OCI-LY7 (cell line): Measurements from ENCODE around the gene AMOTL1. TPM values are rescaled to one million over a fixed set of nuclear protein-coding genes. Genes with fewer than 3 reads are reported as not detected.

ENCODE experiments used
- BruUV-seq: library from RNA; stranded (reverse); fragments of 400-500 nt; replicated peaks from 2 replicates; lab custom pipeline; 2021; lab: Mats Ljungman, UMichigan
- CTCF ChIA-PET: fragments of 300-600 bp; sonication (Branson Sonifier 250); formaldehyde crosslinking; loops from one replicate; lab custom pipeline; 2022; ENCODE audit warnings: antibody characterized with exemption; ENCODE audit not compliant: unreplicated experiment; lab: Charles Lee
- POLR2A ChIA-PET: fragments of 300-600 bp; sonication (Branson Sonifier 250); formaldehyde crosslinking; loops from one replicate; lab custom pipeline; 2022; ENCODE audit warnings: antibody characterized with exemption; lab: Charles Lee
- DNase-seq: peaks from one replicate; pipeline ENCODE4 v3.0.0-alpha.2; 2015; ENCODE audit warnings: low spot score
- H2AFZ ChIP-seq: fragments of 200-600 bp; sonication (generic), shearing (Covaris generic); 2 replicates; pipeline ENCODE4 v1.6.1; 2014; ENCODE audit warnings: mild to moderate bottlenecking, antibody characterized with exemption, low read length, moderate library complexity
- H3K27ac ChIP-seq: fragments of 200-600 bp; sonication (generic); 2 replicates; pipeline ENCODE4 v1.5.1; 2014; ENCODE audit warnings: mixed run types, low read depth, mild to moderate bottlenecking, moderate library complexity, low read length, inconsistent platforms; ENCODE audit not compliant: poor library complexity, severe bottlenecking
- H3K36me3 ChIP-seq: fragments of 200-600 bp; sonication (generic); 2 replicates; pipeline ENCODE4 v1.6.1; 2014; ENCODE audit warnings: mild to moderate bottlenecking, antibody characterized with exemption, low read length, moderate library complexity, mixed read lengths; ENCODE audit not compliant: insufficient read depth
- H3K4me1 ChIP-seq: fragments of 200-600 bp; sonication (generic); 2 replicates; pipeline ENCODE4 v1.5.1; 2014; ENCODE audit warnings: mild to moderate bottlenecking, low read length; ENCODE audit not compliant: insufficient read depth, poor library complexity, severe bottlenecking
- H3K4me2 ChIP-seq: fragments of 200-600 bp; sonication (generic); 2 replicates; pipeline ENCODE4 v1.6.1; 2014; ENCODE audit warnings: mild to moderate bottlenecking, low read length
- H3K4me3 ChIP-seq: fragments of 200-600 bp; sonication (generic); 2 replicates; pipeline ENCODE4 v1.5.1; 2014; ENCODE audit warnings: mild to moderate bottlenecking, low read depth, low read length; ENCODE audit not compliant: poor library complexity, severe bottlenecking
- H3K79me2 ChIP-seq: fragments of 200-600 bp; sonication (generic); 2 replicates; pipeline ENCODE4 v1.6.1; 2016; ENCODE audit warnings: low read depth, mild to moderate bottlenecking, low read length, moderate library complexity, mixed read lengths; ENCODE audit not compliant: insufficient read depth
- H3K9me2 ChIP-seq: fragments of 200-600 bp; sonication (generic); 2 replicates; pipeline ENCODE4 v1.6.1; 2016; ENCODE audit warnings: mild to moderate bottlenecking, low read length, mixed read lengths; ENCODE audit not compliant: insufficient read depth
- H3K9me3 ChIP-seq: fragments of 200-600 bp; sonication (generic); 2 replicates; pipeline ENCODE4 v1.6.1; 2014; ENCODE audit warnings: mild to moderate bottlenecking, mixed run types, low read length, mixed read lengths
- H4K20me1 ChIP-seq: fragments of 200-600 bp; sonication (generic); 2 replicates; pipeline ENCODE4 v1.6.1; 2014; ENCODE audit warnings: mild to moderate bottlenecking, antibody characterized with exemption, low read length, moderate library complexity, mixed read lengths; ENCODE audit not compliant: insufficient read depth
- CTCF ChIP-seq: fragments of 200-600 bp; sonication (generic); conservative IDR thresholded peaks from 2 replicates; pipeline ENCODE4 v1.5.1; 2014; ENCODE audit warnings: mild to moderate bottlenecking, antibody characterized with exemption, low read length, moderate library complexity, mixed read lengths
- EZH2phosphoT487 ChIP-seq: fragments of 200-600 bp; sonication (generic); IDR thresholded peaks from 2 replicates; pipeline ENCODE4 v1.6.1; 2018; ENCODE audit warnings: low read depth, borderline replicate concordance, mild to moderate bottlenecking, mixed run types, antibody characterized with exemption, low read length, moderate library complexity, mixed read lengths
- intact Hi-C: fragments of 100-400 bp; cut with micrococcal nuclease; formaldehyde crosslinking; loops from one replicate; pipeline ENCODE4 v1.10.0; 2022; ENCODE audit not compliant: unreplicated experiment
- total RNA-seq, 2 experiments: library from RNA; depleted of rRNA in 1 of 2; stranded (reverse); fragments of >200 nt in 1 of 2; shearing (Covaris generic) in 1 of 2; gene quantifications; 2 replicates each; pipeline ENCODE4 v1.2.3, GENCODE V29; 2014 to 2022

Gene AMOTL1
- total RNA-seq, 2 experiments from 2014 or later: not detected

GRCh38 chr11:94801866-94802460 is 33.8 kb downstream of the AMOTL1 start:
- H3K4me3 ChIP-seq: no peak overlapping the region
- no peaks in the 10 kb centered on the region for H3K9me2 ChIP-seq
- TF ChIP-seq EZH2phosphoT487 (no peak), CTCF (no peak)
- intact Hi-C loops: no loop called here
- H3K79me2 ChIP-seq: no peaks in the 10 kb centered on the region
- ChIA-PET CTCF (no interaction called here), POLR2A (no interaction called here)
- no peaks in the 10 kb centered on the region for H3K36me3 ChIP-seq
- no peaks in the 10 kb centered on the region for H4K20me1 ChIP-seq
- H3K27ac ChIP-seq: no peak overlapping the region
- no peak for DNase-seq
- no peak overlapping the region for H3K4me2 ChIP-seq
- H3K4me1 ChIP-seq: no peaks in the 10 kb centered on the region
- BruUV-seq: no TSS peak
- no peak overlapping the region for H2AFZ ChIP-seq
- H3K9me3 ChIP-seq: no peaks in the 10 kb centered on the region

- Histone ChIP-seq H3K27ac (no peak overlapping the region), H4K20me1 (no peaks in the 10 kb centered on the region), H3K9me3 (no peaks in the 10 kb centered on the region), H3K4me2 (no peak overlapping the region), H3K4me3 (no peak overlapping the region), H3K9me2 (no peaks in the 10 kb centered on the region), H3K4me1 (no peaks in the 10 kb centered on the region), H2AFZ (no peak overlapping the region), H3K79me2 (no peaks in the 10 kb centered on the region), H3K36me3 (no peaks in the 10 kb centered on the region)
- no peak for DNase-seq
- ChIA-PET POLR2A (no interaction called here), CTCF (no interaction called here)
- intact Hi-C loops: no loop called here
- TF ChIP-seq CTCF (no peak), EZH2phosphoT487 (no peak)
- BruUV-seq: no TSS peak
Measured at GRCh38 chr11:94802501-94802900, 34.3 kb downstream of the AMOTL1 start.

GRCh38 chr11:94803491-94803890 is 35.3 kb downstream of the AMOTL1 start:
- Histone ChIP-seq H2AFZ (no peak overlapping the region), H3K79me2 (no peaks in the 10 kb centered on the region), H3K36me3 (no peaks in the 10 kb centered on the region), H4K20me1 (no peaks in the 10 kb centered on the region), H3K27ac (no peak overlapping the region), H3K9me2 (no peaks in the 10 kb centered on the region), H3K9me3 (no peaks in the 10 kb centered on the region), H3K4me1 (no peaks in the 10 kb centered on the region), H3K4me2 (no peak overlapping the region), H3K4me3 (no peak overlapping the region)
- BruUV-seq: no TSS peak
- no peak for TF ChIP-seq CTCF
- no peak for TF ChIP-seq EZH2phosphoT487
- DNase-seq: no peak
- POLR2A ChIA-PET: no interaction called here
- intact Hi-C loops: no loop called here
- CTCF ChIA-PET: interaction anchor here (0.6 kb wide), 1 partner anchor 1550 kb away, joined by 3 read pairs; no protein-coding TSS in a partner anchor
